GM12878 (cell line): ENCODE measurements around the gene CD300LG. TPM values are rescaled to one million over a fixed set of nuclear protein-coding genes. Genes with fewer than 3 reads are reported as not detected.

Experiments
- ATAC-seq: fragments of 200-7000 bp; cut with Tn5 transposase; 3 replicates; pipeline ENCODE4 v1.9.1; 2020; ENCODE audit warnings: mild to moderate bottlenecking, moderate library complexity
- BruUV-seq: library from RNA; stranded (reverse); fragments of 400-500 nt; replicated peaks from 2 replicates; lab custom pipeline; 2021; lab: Mats Ljungman, UMichigan
- CTCF ChIA-PET: fragments of 300-600 bp; sonication (Branson Sonifier 250); formaldehyde crosslinking; extraction: SDS; loops from one replicate; lab custom pipeline; 2021; ENCODE audit warnings: inconsistent platforms; lab: Yijun Ruan, JAX
- POLR2A ChIA-PET: fragments of 350-600 bp; formaldehyde crosslinking; extraction: SDS; loops from one replicate; lab custom pipeline; 2021; ENCODE audit warnings: inconsistent platforms; lab: Charles Lee
- RAD21 ChIA-PET: fragments of 300-600 bp; sonication (Branson Sonifier 250); formaldehyde crosslinking; loops from one replicate; lab custom pipeline; 2023; ENCODE audit warnings: antibody characterized with exemption; ENCODE audit not compliant: unreplicated experiment; lab: Charles Lee
- SMC1A ChIA-PET: fragments of 300-600 bp; sonication (Branson Sonifier 250); formaldehyde crosslinking; loops from one replicate; lab custom pipeline; 2023; ENCODE audit not compliant: unreplicated experiment, uncharacterized antibody; lab: Charles Lee
- DNase-seq: peaks from one replicate; pipeline ENCODE4 v3.0.0-alpha.2; 2011; ENCODE audit warnings: low read depth, low spot score
- FAIRE-seq: peaks from 3 replicates; lab custom pipeline; 2011; peaks lifted over from hg19 to GRCh38; lab: Jason Lieb, UNC
- H2AFZ ChIP-seq: 2 replicates; pipeline ENCODE4 v1.6.0; 2011; ENCODE audit warnings: low read depth, low read length, control low read depth; ENCODE audit not compliant: control insufficient read depth
- H3K27ac ChIP-seq: 2 replicates; pipeline ENCODE4 v1.5.1; 2011; ENCODE audit warnings: control low read depth; ENCODE audit not compliant: control insufficient read depth, insufficient read depth
- H3K27me3 ChIP-seq, 2 experiments: replicated peaks in 1 of 2; 2 replicates each; pipeline versions ENCODE4 v1.6.0 to v1.6.1; 2011; ENCODE audit warnings: low read length in 1 of 2; ENCODE audit not compliant: control insufficient read depth in 2 of 2, insufficient read depth in 2 of 2
- H3K36me3 ChIP-seq, 2 experiments: 2 replicates each; pipeline ENCODE4 v1.5.1; 2011; ENCODE audit warnings: low read length in 1 of 2; ENCODE audit not compliant: control insufficient read depth in 2 of 2, insufficient read depth in 2 of 2
- H3K4me1 ChIP-seq: 2 replicates; pipeline ENCODE4 v1.6.1; 2011; ENCODE audit warnings: mild to moderate bottlenecking, low read length, moderate library complexity, mixed read lengths; ENCODE audit not compliant: control insufficient read depth, insufficient read depth
- H3K4me2 ChIP-seq: 2 replicates; pipeline ENCODE4 v1.6.0; 2011; ENCODE audit warnings: control low read depth; ENCODE audit not compliant: control insufficient read depth, insufficient read depth
- H3K4me3 ChIP-seq: fragments of 200-600 bp; sonication (generic); 2 replicates; pipeline ENCODE4 v1.5.1; 2016
- H3K79me2 ChIP-seq: 2 replicates; pipeline ENCODE4 v1.6.0; 2011; ENCODE audit warnings: low read length; ENCODE audit not compliant: control insufficient read depth, insufficient read depth
- H3K9ac ChIP-seq: 2 replicates; pipeline ENCODE4 v1.8.0; 2011; ENCODE audit warnings: low read length, control low read depth, mixed read lengths; ENCODE audit not compliant: control insufficient read depth, insufficient read depth
- H3K9me3 ChIP-seq: replicated peaks from 3 replicates; pipeline ENCODE4 v1.5.1; 2011; ENCODE audit warnings: mild to moderate bottlenecking, low read length; ENCODE audit not compliant: control insufficient read depth, insufficient read depth
- H4K20me1 ChIP-seq: 2 replicates; pipeline ENCODE4 v1.6.0; 2011; ENCODE audit not compliant: control insufficient read depth, insufficient read depth
- BHLHE40 ChIP-seq, 2 experiments: fragments of 450-650 bp in 1 of 2; IDR thresholded peaks; 2 replicates each; pipeline ENCODE4 v1.6.1; 2011 to 2017; ENCODE audit warnings: low read depth in 2 of 2, borderline replicate concordance in 1 of 2, improper control_type of control experiment in 1 of 2, low read length in 1 of 2, mild to moderate bottlenecking in 1 of 2
- EED ChIP-seq: sonication (generic); IDR thresholded peaks from 2 replicates; pipeline ENCODE4 v1.6.1; 2016; ENCODE audit warnings: antibody characterized with exemption, low read depth
- EZH2 ChIP-seq: IDR thresholded peaks from 2 replicates; pipeline ENCODE4 v1.6.1; 2012; ENCODE audit warnings: low read depth, mild to moderate bottlenecking, control low read depth, inconsistent platforms, low read length, borderline replicate concordance; ENCODE audit not compliant: control insufficient read depth
- FOS ChIP-seq: IDR thresholded peaks from 3 replicates; pipeline ENCODE4 v1.6.1; 2011; ENCODE audit warnings: borderline replicate concordance; ENCODE audit not compliant: insufficient read length; ENCODE audit errors: extremely low read depth
- PML ChIP-seq: IDR thresholded peaks from 2 replicates; pipeline ENCODE4 v1.6.1; 2012; ENCODE audit warnings: low read length, inconsistent platforms
- TCF7 ChIP-seq: IDR thresholded peaks from 2 replicates; pipeline ENCODE4 v1.6.1; 2014; ENCODE audit warnings: antibody characterized with exemption, borderline replicate concordance
- WGBS: methylation state at CpG from one replicate; pipeline ENCODE4 v1.1.6; 2016; ENCODE audit warnings: low lambda C conversion rate; ENCODE audit not compliant: insufficient replicate concordance, insufficient coverage; ENCODE audit errors: missing lambda C conversion rate; 5-methylcytosine and 5-hydroxymethylcytosine counted together
- in situ Hi-C: fragments of 300-500 bp; cut with MboI; formaldehyde crosslinking; loops from 9 replicates; pipeline ENCODE4 v1.14.3; 2018; ENCODE audit warnings: mixed read lengths
- intact Hi-C: fragments of 100-400 bp; cut with micrococcal nuclease; formaldehyde crosslinking; loops from one replicate; pipeline ENCODE4 v1.14.2; 2022; ENCODE audit not compliant: unreplicated experiment
- polyA plus RNA-seq, 11 experiments: library from polyadenylated mRNA; depleted of rRNA in 4 of 11; unstranded in 6 of 11; stranded (reverse) in 5 of 11; fragments of >200 nt; fragmentation: Nextera tagmentation in 4 of 11; fragmentation: Illumina TruSeq in 1 of 11; extraction: Ambion mirVana in 4 of 11; extraction: Trizol in 1 of 11; gene quantifications; 1 replicate in 1 of 11; 2 replicates in 10 of 11; pipeline versions ENCODE4 v1.2.1 to v1.2.3, GENCODE V29; 2011 to 2016; ENCODE audit warnings: inconsistent platforms in 2 of 11, missing spikeins in 2 of 11, low read depth in 1 of 11
- total RNA-seq, 4 experiments: library from RNA; depleted of rRNA in 3 of 4; stranded (reverse); fragments of >200 nt in 3 of 4; fragmentation: Illumina TruSeq in 1 of 4; extraction: Trizol in 1 of 4; gene quantifications; 2 replicates each; pipeline versions ENCODE4 v1.2.1 to v1.2.3, GENCODE V29; 2013 to 2021
- TF ChIP-seq, protein P1 (sequence below): IDR thresholded peaks from 2 replicates; pipeline ENCODE4 v1.6.1; 2012; ENCODE audit warnings: low read depth, low read length, improper control_type of control experiment

The CD300LG gene
- total and polyA plus RNA-seq, 10 of the 15 experiments (the other 5 are each of a cell fraction or from before 2014, with no cell fraction given): not detected

DNA sequence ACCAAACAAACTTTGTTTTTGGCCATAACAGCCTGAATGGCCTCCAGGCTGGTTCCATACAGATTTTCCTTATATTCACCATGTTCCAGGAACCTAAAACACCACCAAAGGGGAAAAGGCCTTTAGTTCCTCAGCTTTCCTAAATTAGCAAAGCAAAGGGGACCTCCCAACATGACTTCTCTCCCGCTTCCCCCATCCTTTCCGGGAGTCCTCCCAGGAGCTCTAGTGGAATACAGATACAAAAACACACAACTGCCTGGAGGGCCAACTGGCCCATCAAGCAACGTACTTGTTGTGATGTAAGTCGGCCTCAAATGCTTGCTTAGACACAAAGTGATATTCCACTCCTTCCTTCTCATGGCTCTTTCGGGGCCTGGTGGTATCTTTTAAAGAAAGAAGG, 36.2 kb upstream of the CD300LG start:
- ChIA-PET SMC1A (no interaction called here), CTCF (interaction anchor here (1.0 kb wide), 1 partner anchor 187 kb away, joined by 3 read pairs; no protein-coding TSS in a partner anchor), RAD21 (no interaction called here), POLR2A (no interaction called here)
- H4K20me1 ChIP-seq: no peaks in the 10 kb centered on the region
- no peak overlapping the region for H3K27ac ChIP-seq
- no TSS peak for BruUV-seq
- DNase-seq (no peak), FAIRE-seq (no peak), ATAC-seq (no peak)
- no peaks in the 10 kb centered on the region for H3K4me1 ChIP-seq
- no peak overlapping the region for H3K4me3 ChIP-seq
- no peak overlapping the region for H2AFZ ChIP-seq
- H3K36me3 ChIP-seq: no peaks in the 10 kb centered on the region
- H3K79me2 ChIP-seq: no peaks in the 10 kb centered on the region
- no peak overlapping the region for H3K9ac ChIP-seq
- 22% methylated on average over 5 of the region's 5 CpGs for WGBS
- H3K9me3 ChIP-seq: no peaks in the 10 kb centered on the region
- in situ Hi-C loops: no loop called here
- H3K4me2 ChIP-seq: no peak overlapping the region
- TF ChIP-seq EZH2 (no peak), BHLHE40 (IDR thresholded peaks at IDR 0.05; ENCODE audit: borderline replicate concordance in 1 of 2, low read depth in 2 of 2, low read length in 1 of 2) (no peak), TCF7 (no peak), FOS (no peak), EED (no peak), PML (no peak)
- TF ChIP-seq, protein P1, sequence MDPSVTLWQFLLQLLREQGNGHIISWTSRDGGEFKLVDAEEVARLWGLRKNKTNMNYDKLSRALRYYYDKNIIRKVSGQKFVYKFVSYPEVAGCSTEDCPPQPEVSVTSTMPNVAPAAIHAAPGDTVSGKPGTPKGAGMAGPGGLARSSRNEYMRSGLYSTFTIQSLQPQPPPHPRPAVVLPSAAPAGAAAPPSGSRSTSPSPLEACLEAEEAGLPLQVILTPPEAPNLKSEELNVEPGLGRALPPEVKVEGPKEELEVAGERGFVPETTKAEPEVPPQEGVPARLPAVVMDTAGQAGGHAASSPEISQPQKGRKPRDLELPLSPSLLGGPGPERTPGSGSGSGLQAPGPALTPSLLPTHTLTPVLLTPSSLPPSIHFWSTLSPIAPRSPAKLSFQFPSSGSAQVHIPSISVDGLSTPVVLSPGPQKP: no peak
- intact Hi-C loops: no loop called here
- peaks cover 2 to 3% of the 10 kb centered on the region in 2 experiments for H3K27me3 ChIP-seq
